Panc1 (cell line): ENCODE data around the gene SYT1. TPM values are rescaled to one million over a fixed set of nuclear protein-coding genes. Genes with fewer than 3 reads are reported as not detected.

Experiments used
- ATAC-seq: fragments of 200-7000 bp; cut with Tn5 transposase; 2 replicates; pipeline ENCODE4 v1.9.1; 2020; ENCODE audit warnings: mild to moderate bottlenecking, moderate library complexity
- BruUV-seq: library from RNA; stranded (reverse); fragments of 400-500 nt; replicated peaks from 2 replicates; lab custom pipeline; 2021; lab: Mats Ljungman, UMichigan
- CTCF ChIA-PET: fragments of 300-600 bp; sonication (Branson Sonifier 250); formaldehyde crosslinking; loops from one replicate; lab custom pipeline; 2022; ENCODE audit warnings: antibody characterized with exemption; lab: Charles Lee
- POLR2A ChIA-PET: fragments of 300-600 bp; sonication (Branson Sonifier 250); formaldehyde crosslinking; loops from one replicate; lab custom pipeline; 2022; ENCODE audit warnings: antibody characterized with exemption; lab: Charles Lee
- DNase-seq: peaks from one replicate; pipeline ENCODE4 v3.0.0-alpha.2; 2010; ENCODE audit warnings: low read depth, low spot score
- H3K27ac ChIP-seq: 2 replicates; pipeline ENCODE4 v1.5.1; 2011; ENCODE audit warnings: mild to moderate bottlenecking, low read length, inconsistent platforms
- H3K27me3 ChIP-seq: fragments of 200-500 bp; sonication (Bioruptor generic); 2 replicates; pipeline ENCODE4 v1.6.0; 2014; ENCODE audit warnings: low read length, inconsistent platforms; ENCODE audit not compliant: control insufficient read depth, insufficient read depth
- H3K36me3 ChIP-seq: fragments of 200-500 bp; sonication (Bioruptor generic); 2 replicates; pipeline ENCODE4 v1.5.1; 2014; ENCODE audit warnings: inconsistent platforms, mild to moderate bottlenecking, low read length, moderate library complexity; ENCODE audit not compliant: control insufficient read depth, insufficient read depth
- H3K4me1 ChIP-seq: 2 replicates; pipeline ENCODE4 v1.5.1; 2011; ENCODE audit warnings: inconsistent platforms, mild to moderate bottlenecking, low read length, moderate library complexity; ENCODE audit not compliant: control insufficient read depth, insufficient read depth
- H3K4me3 ChIP-seq, 2 experiments: 2 replicates each; pipeline ENCODE4 v1.5.1; 2011 to 2012; ENCODE audit warnings: low read depth in 2 of 2, low read length in 2 of 2, mild to moderate bottlenecking in 2 of 2, inconsistent platforms in 1 of 2, moderate library complexity in 1 of 2
- H3K9me3 ChIP-seq: fragments of 200-500 bp; sonication (Bioruptor generic); 2 replicates; pipeline ENCODE4 v1.5.1; 2014; ENCODE audit warnings: low read depth, mild to moderate bottlenecking, inconsistent platforms, low read length, moderate library complexity; ENCODE audit not compliant: control insufficient read depth, insufficient read depth
- CTCF ChIP-seq: fragments of 450-650 bp; IDR thresholded peaks from 2 replicates; pipeline ENCODE4 v1.5.1; 2017; ENCODE audit warnings: mild to moderate bottlenecking
- POLR2AphosphoS5 ChIP-seq: IDR thresholded peaks from 2 replicates; pipeline ENCODE4 v1.6.1; 2012; ENCODE audit warnings: mild to moderate bottlenecking, low read depth, low read length, moderate library complexity
- REST ChIP-seq, 2 experiments: IDR thresholded peaks; 2 replicates each; pipeline ENCODE4 v1.6.1; 2011 to 2012; ENCODE audit warnings: low read depth in 2 of 2, control low read depth in 1 of 2, low read length in 1 of 2, mild to moderate bottlenecking in 1 of 2, moderate library complexity in 1 of 2; ENCODE audit not compliant: insufficient read depth in 1 of 2
- SIN3A ChIP-seq: IDR thresholded peaks from 2 replicates; pipeline ENCODE4 v1.6.1; 2012; ENCODE audit warnings: low read depth, mild to moderate bottlenecking, low read length, moderate library complexity, borderline replicate concordance; ENCODE audit not compliant: insufficient read depth
- TCF7L2 ChIP-seq: IDR thresholded peaks from 2 replicates; pipeline ENCODE4 v1.6.1; 2011; ENCODE audit warnings: mild to moderate bottlenecking, low read depth, low read length, inconsistent platforms
- in situ Hi-C: cut with HindIII; loops from 2 replicates; pipeline ENCODE4 v1.10.0; 2016; ENCODE audit warnings: low sequenced_read_pairs, low pct_unique_long_range_greater_than_20kb
- intact Hi-C: fragments of 100-400 bp; cut with micrococcal nuclease; formaldehyde crosslinking; loops from one replicate; pipeline ENCODE4 v1.10.0; 2022; ENCODE audit not compliant: unreplicated experiment
- total RNA-seq: library from RNA; stranded (reverse); gene quantifications from one replicate; pipeline ENCODE4 v1.2.1, GENCODE V29; 2021; ENCODE audit not compliant: unreplicated experiment

The SYT1 gene
- total RNA-seq, 1 experiment from 2014 or later: 3.0 TPM

- ATAC-seq (no peak), DNase-seq (no peak)
- ChIA-PET CTCF (no interaction called here), POLR2A (no interaction called here)
- no peaks in the 10 kb centered on the region for H3K36me3 ChIP-seq
- H3K27me3 ChIP-seq: no peaks in the 10 kb centered on the region
- no peak overlapping the region for H3K27ac ChIP-seq
- H3K9me3 ChIP-seq: no peaks in the 10 kb centered on the region
- TF ChIP-seq SIN3A (no peak), CTCF (no peak), POLR2AphosphoS5 (no peak), TCF7L2 (no peak), REST (IDR thresholded peaks at IDR 0.05; ENCODE audit: insufficient read depth in 1 of 2, low read depth in 2 of 2, low read length in 1 of 2) (no peak)
- in situ Hi-C loops: no loop called here
- no peaks in the 10 kb centered on the region for H3K4me1 ChIP-seq
- H3K4me3 ChIP-seq: no peak overlapping the region
- no TSS peak for BruUV-seq
- intact Hi-C loops: no loop called here
Observed at GRCh38 chr12:79307340-79307739, 442.8 kb downstream of the SYT1 start.

- no TSS peak for BruUV-seq
- Histone ChIP-seq H3K4me1 (no peaks in the 10 kb centered on the region), H3K9me3 (no peaks in the 10 kb centered on the region), H3K36me3 (no peaks in the 10 kb centered on the region), H3K27me3 (no peaks in the 10 kb centered on the region), H3K27ac (no peak overlapping the region), H3K4me3 (no peak overlapping the region)
- TF ChIP-seq TCF7L2 (no peak), POLR2AphosphoS5 (no peak)
- intact Hi-C loops (no loop called here), in situ Hi-C loops (no loop called here)
- ATAC-seq (no peak), DNase-seq (no peak)
- CTCF ChIA-PET: no interaction called here
- POLR2A ChIA-PET: interaction anchor here (0.7 kb wide), 1 partner anchor 15 kb away, joined by 3 read pairs; no protein-coding TSS in a partner anchor
Observed at GRCh38 chr12:79309039-79309438, 444.5 kb downstream of the SYT1 start.

GRCh38 chr12:79317179-79317847 is 452.7 kb downstream of the SYT1 start:
- no peak for TF ChIP-seq POLR2AphosphoS5
- no peak for TF ChIP-seq TCF7L2
- TF ChIP-seq SIN3A: no peak
- no peak for TF ChIP-seq REST (IDR thresholded peaks at IDR 0.05; ENCODE audit: insufficient read depth in 1 of 2, low read depth in 2 of 2, low read length in 1 of 2)
- TF ChIP-seq CTCF: no peak

More at GRCh38 chr12:79317179-79317847, 452.7 kb downstream of the SYT1 start:
- H3K9me3 ChIP-seq: no peaks in the 10 kb centered on the region
- H3K36me3 ChIP-seq: no peaks in the 10 kb centered on the region
- no peaks in the 10 kb centered on the region for H3K4me1 ChIP-seq
- in situ Hi-C loops: no loop called here
- BruUV-seq: no TSS peak
- POLR2A ChIA-PET: no interaction called here
- no peaks in the 10 kb centered on the region for H3K27me3 ChIP-seq
- DNase-seq (no peak), ATAC-seq (no peak)
- no peak overlapping the region for H3K4me3 ChIP-seq
- H3K27ac ChIP-seq: no peak overlapping the region
- CTCF ChIA-PET: no interaction called here
- intact Hi-C loops: no loop called here
